Glomerular visceral epithelial cell (primary cell): Measurements from ENCODE around the gene NUFIP2.
"Not testable (repeated sequence)": the region's sequence is repeated elsewhere in the genome, so short reads cannot be mapped to it uniquely, and the experiment has no call there.

ENCODE experiments used
- DNase-seq: peaks from one replicate; pipeline ENCODE4 v3.0.0-alpha.2; 2016; ENCODE audit errors: extremely low spot score

NUFIP2 gene

GRCh38 chr17:29279397-29280070 lies 14.4 kb downstream of the NUFIP2 start:
- DNase-seq: no peak

- no peak for DNase-seq
Observed at GRCh38 chr17:29278692-29279091, 15.3 kb downstream of the NUFIP2 start.

- DNase-seq: no peak
Observed at GRCh38 chr17:29273924-29274323, 20.0 kb downstream of the NUFIP2 start.

GRCh38 chr17:29271980-29272379 lies 22.0 kb downstream of the NUFIP2 start:
- not testable (repeated sequence) for DNase-seq

GRCh38 chr17:29263916-29264315 lies 30.0 kb downstream of the NUFIP2 start:
- DNase-seq: no peak

- no peak for DNase-seq
Observed at GRCh38 chr17:29257756-29258155, 36.2 kb downstream of the NUFIP2 start.

GRCh38 chr17:29256735-29257466 lies 37.0 kb downstream of the NUFIP2 start:
- DNase-seq: no peak

GRCh38 chr17:29255926-29256522 lies 37.9 kb downstream of the NUFIP2 start:
- no peak for DNase-seq

- no peak for DNase-seq
Observed at GRCh38 chr17:29253037-29253436, 40.9 kb downstream of the NUFIP2 start.

GRCh38 chr17:29252101-29252791 lies 41.7 kb downstream of the NUFIP2 start:
- DNase-seq: peak; percentile 28

- DNase-seq: no peak
Observed at GRCh38 chr17:29251184-29251583, 42.8 kb downstream of the NUFIP2 start.

GRCh38 chr17:29250666-29251065 lies 43.3 kb downstream of the NUFIP2 start:
- DNase-seq: peak; percentile 42

GRCh38 chr17:29248845-29249244 lies 45.1 kb downstream of the NUFIP2 start:
- DNase-seq: no peak

- no peak for DNase-seq
Observed at GRCh38 chr17:29247219-29247618, 46.7 kb downstream of the NUFIP2 start.

- no peak for DNase-seq
Observed at GRCh38 chr17:29246628-29247027, 47.3 kb downstream of the NUFIP2 start, which contains the start of gene CRYBA1. CRYBA1 (plus strand) TSS chr17:29246859; CDS start chr17:29246864, 5 bp downstream.

GRCh38 chr17:29245401-29245800 lies 48.5 kb downstream of the NUFIP2 start:
- DNase-seq: no peak

GRCh38 chr17:29243792-29244191 lies 50.2 kb downstream of the NUFIP2 start:
- DNase-seq: no peak

- DNase-seq: no peak
Observed at GRCh38 chr17:29242790-29243189, 51.2 kb downstream of the NUFIP2 start.

GRCh38 chr17:29242051-29242450 lies 51.9 kb downstream of the NUFIP2 start:
- DNase-seq: no peak

- DNase-seq: peak; percentile 93
Observed at GRCh38 chr17:29240968-29241963, 52.7 kb downstream of the NUFIP2 start.

GRCh38 chr17:29240477-29240876 lies 53.5 kb downstream of the NUFIP2 start:
- DNase-seq: peak; percentile 44
